Activated CD4-positive, alpha-beta T cell treated with anti-CD3 and anti-CD28 coated beads, Interleukin-2, amount 50 U/mL, for 24 hours (primary cell): Measurements from ENCODE around the gene FAM131B.
"Not testable (repeated sequence)": the region's sequence is repeated elsewhere in the genome, so short reads cannot be mapped to it uniquely, and the experiment has no call there.

Experiments
- DNase-seq, 2 donors: peaks; one replicate each; pipeline ENCODE4 v3.0.0-alpha.2; 2020; ENCODE audit warnings: low read depth in 1 of 2, low spot score in 1 of 2

FAM131B gene

DNA sequence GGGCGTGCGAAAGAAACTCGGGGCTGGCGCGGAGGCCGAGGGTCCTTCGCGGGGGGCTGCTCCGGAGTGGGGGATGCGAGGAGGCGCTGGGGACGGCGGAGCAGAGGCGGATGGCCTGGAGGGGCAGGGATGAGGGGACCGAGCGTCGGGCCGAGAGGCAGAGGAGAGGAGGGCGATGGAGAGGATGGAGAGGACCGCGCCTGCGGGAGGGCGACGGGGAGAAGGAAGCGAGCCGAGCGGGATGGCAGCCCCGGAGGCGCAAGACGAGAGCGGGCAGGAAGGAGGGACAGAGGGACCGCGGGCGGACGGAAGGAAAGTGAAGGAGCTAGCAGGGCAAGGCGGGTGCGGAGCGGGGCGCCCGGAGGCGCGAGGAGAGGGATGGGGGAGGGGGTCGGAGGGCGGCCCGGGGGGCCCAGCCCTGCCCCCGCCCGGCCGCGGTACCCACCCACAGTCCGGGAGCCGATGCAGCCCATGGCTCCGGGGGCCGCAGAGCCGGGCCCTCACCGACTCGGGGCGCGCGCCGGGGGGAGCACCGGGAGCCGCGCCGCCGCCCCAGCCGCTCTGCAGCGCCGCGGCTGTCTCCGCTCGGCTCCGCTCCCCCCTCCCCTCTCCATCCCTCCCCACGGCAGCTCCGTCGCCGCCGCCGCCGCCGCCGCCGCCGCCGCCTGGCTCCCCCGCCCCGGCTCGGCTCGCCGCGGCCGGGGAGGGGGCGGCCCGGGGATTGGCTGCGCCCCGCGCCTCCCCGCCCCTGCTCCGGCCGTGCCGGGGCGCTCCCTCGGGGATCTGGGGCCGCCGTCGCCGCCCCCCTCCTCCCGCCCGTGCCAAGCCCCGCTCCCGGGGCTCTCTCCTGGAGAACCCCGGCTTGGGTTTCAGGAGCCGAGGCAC is at the start of gene FAM131B:
FAM131B (minus strand) TSS at position 583 of the 885 bp plus-strand sequence; CDS start at position 473, 110 bp downstream.
- no peak for DNase-seq

DNA sequence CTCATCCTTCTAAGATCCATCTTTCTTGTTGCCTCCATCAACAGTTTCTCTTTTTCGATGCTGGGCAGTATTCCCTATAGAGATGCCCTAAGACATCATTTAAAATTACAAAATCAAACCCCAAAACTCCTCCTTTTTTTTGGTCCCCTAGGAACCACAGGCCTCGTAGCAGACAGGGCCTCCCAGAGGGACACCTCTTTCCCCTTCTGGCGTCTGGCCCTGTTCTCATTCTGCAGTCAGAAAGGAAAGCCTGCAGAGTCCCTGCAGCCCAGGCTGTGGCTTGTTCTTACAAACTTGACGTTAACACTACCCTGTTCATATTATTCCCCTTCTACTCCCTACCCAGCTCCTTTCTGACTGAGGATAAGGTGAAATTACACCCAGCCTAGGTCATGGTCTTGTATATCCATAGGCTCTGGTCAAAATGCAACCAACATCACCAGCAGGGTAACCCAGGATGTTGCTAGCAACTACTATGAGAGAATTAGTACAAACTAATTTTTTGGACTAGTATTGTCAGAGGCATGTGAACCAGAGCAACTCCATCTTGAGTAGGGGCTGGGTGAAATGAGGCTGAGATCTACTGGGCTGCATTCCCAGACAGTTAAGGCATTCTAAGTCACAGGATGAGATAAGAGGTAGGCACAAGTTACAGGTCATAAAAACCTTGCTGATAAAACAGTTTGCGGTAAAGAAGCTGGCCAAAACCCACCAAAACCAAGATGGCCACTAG is 49.6 kb upstream of the FAM131B start:
- no peak for DNase-seq

DNA sequence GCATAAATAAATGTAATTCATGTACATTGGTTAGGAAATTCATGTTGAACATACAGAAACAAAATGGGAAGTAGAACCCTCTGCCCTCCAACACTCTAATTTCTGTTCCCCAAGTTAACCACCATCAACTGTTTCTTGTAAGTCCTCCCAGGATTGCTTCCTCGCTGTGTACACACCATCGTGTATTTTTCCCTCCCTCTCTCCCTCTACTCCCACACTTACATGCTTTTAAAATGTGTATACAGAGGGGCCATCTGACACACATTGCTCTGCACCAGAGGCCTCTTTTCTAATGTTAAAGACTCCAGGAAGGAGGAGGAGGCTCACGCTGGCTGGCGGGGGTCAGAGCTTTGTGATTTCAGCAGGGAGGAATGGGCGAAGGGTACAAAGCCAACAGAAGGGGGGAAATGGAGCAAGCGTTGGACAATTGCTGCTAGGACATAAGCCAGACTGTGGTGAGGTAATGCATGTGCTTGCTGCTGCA is 48.0 kb upstream of the FAM131B start:
- no peak for DNase-seq

DNA sequence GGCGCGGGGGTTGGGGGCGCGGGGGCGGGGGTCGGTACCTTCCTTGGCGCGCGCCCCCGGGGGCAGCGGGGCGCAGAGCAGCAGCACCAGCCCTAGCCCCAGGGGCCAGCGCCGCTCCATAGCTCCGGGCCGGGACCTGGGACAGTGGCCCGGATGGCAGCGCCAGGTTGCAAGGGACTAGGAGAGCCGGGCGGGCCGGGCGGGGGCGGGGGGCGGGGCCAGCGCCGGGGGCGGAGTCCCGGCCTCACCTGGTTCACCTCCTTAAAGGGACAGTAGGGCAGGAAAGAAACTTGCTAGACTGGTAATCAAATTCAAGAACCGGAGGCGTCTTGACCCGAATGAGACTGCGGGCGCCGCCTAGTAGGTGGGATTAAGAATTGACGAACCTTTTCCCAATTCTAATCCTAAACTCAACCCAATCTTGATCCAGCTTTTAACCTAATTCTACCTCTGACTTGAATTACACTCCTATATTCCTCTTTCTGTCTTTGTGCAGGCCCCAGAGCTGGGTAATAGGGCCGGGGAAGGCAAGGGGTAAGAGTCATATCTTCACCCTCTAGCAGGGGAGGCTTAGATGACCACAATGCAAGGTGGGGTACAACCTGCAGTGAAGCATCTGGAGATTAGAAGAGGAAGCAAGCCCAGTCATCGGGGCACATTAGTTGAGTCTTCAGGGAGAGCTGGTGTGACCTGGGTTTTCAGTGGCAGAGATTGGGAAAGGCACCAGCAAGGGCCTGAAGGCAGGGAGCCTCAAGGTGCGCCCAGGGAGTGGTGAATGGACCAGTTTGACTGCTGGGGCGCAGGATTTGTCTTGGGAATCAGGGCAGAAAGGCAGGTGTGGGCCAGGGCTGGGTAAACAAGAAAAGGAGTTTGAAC is 46.4 kb upstream of the FAM131B start, which contains the start of gene EPHA1:
EPHA1 (minus strand) TSS at position 171 of the 876 bp plus-strand sequence; CDS start at position 120, 51 bp downstream.
- peak in 1 of 2 donors; percentile 21 for DNase-seq

DNA sequence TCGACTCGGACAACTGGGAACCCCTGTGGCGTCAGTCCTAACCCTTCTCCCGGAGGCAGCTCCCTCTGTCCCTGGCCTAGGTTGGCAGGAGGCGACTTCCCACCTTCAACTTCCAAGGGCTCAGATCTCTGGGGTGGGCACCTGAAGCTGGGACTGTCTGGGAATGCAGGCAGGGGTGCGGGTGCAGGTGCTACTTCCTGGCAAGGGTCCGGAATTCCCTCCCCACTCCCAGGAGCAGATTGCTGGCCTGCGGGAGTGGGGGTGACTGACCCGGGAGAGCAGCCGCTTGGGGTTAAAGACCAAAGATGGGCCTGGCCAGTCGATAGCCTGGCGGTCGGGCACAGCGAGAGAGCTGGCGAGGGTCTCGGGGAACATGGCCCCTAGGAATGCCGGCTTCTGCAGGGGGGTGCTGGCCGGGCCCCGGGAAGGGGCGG is 45.8 kb upstream of the FAM131B start:
- no peak for DNase-seq

DNA sequence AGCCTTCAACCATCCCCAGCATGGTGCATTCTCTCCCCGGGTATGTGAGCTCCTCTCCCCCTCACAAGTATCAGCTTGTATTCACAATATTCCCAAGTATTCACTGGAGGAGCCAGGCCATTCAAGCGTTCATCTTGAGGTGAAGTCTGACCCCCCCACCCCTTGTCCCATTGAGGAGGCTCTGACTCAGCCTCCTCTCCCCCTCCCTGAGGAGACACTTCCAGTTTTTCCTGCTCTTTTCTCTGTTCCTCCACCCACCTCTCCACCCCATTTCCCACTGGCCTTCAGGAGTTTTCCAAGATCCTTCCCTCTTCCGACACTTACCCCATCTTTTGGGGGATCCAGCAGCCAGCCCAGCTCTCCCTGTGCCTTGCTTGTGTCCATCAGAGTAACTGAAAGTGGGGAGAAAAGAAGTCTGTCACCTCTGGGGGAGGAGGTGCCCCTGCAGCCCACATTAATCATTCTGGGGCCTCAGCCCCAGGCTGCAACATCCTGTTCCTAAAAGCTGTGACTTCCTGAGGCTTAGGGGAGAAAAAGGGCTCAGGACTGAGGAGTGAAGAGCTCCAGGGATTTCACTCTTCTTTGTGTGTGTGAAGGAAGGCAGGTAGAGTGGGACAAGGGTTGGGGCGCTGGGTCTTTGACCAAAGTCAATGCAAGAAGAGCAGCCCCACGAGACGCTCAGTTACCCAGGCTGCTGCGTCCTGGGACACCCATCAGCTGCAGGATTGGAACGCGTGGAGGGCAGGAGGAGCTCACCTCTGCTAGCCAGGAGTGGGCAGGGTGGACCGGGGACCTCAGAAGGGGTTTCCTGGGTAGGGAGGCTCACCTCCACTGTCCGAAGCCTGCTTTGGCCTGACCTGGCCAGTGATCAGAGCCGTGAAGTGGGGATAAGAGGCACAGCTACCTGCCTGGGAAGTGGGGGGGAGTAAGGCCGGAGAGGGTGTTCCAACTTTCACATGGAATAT is 45.1 kb upstream of the FAM131B start:
- no peak for DNase-seq

DNA sequence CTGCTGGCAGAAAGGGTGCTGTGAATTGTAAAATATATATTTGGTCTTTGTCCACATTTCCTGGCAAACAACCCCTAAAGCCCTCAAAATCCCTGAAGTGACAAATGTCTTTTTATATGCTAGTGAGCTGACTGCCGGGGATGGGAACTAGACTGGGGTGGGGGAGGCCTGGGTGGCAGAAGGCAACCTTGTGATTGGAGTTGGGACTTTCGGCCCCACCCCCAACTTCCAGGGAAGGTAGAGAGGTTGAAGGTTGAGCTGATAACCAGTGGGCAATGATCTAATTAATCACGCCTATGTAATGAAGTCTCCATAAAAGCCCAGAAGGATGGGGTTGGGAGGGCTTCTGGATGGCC is 43.5 kb upstream of the FAM131B start:
- no peak for DNase-seq

DNA sequence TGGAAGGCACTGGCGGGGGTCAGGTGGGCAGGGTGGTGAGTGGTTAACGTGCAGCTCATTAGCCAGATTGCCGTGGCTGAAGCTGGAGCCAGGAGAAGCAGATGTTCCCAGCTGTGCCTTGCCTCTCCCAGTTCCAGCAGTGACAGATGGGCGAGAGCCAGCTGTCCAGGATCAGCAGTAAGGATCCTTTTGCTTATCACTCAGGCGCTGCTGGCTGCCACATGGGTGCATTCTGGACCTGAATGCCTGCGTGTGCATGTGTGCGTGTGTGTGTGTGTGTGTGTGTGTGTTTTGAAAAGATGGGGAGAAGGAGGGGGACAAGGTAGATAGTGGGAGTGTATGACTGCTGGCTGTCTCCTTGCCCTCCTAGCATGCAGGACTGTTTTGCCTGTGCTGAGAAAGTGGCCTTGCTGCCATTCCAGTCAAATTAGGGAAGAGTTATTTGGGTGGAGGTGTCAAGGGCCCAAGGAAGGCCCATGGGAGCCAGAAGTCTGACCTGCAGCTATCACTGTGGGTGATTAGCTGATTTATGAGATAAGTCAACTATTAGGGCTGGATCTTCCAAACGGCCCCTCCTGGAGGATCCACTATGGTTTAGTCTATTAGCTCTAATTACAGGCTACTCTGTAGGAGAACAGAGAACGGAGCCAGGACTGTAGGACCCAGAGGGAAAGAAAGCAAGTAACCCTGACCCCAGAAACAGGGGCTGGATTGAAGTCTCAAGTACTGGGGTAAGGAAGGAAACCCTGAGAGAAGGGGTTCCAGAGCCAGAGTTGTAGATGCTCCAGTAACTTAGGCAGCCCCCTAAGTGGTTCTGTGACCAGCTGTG is 42.9 kb upstream of the FAM131B start:
- DNase-seq, result no peak

DNA sequence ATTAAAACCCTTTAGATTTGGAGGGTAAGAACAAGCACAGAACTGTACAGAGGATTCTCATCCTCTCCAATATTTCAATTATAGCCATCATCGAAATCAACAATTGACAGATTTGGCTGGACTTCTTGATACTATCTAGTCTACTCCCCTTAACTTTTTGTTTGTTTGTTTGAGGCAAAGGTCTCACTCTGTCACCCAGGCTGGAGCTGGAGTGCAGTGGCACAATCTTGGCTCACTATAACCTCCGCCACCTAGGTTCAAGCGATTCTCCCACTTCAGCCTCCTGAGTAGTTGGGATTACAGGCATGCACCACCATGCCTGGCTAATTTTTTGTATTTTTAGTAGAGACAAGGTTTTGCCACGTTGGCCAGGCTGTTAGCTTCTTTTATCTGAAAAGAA is 39.7 kb upstream of the FAM131B start:
- not testable (repeated sequence) for DNase-seq

DNA sequence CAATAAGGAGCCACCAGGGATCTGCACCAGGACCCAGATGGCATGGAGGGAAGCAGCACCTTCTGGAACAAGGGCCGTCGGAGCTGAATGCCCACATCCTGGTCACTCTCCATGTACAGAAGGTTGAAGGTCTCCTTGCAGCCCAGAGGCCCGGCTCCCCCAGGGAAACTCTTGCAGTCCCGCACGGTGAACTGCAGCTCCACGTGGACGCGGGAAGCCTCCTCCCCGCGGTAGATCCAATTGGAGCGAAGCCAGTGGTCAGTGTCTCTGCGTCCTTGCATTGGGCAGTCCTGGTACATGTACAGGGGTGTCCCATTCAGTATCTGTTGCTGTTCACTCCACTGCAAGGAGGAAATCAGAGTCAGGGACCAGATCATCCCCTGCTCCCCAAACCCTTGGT is 38.8 kb upstream of the FAM131B start:
- DNase-seq, result no peak

DNA sequence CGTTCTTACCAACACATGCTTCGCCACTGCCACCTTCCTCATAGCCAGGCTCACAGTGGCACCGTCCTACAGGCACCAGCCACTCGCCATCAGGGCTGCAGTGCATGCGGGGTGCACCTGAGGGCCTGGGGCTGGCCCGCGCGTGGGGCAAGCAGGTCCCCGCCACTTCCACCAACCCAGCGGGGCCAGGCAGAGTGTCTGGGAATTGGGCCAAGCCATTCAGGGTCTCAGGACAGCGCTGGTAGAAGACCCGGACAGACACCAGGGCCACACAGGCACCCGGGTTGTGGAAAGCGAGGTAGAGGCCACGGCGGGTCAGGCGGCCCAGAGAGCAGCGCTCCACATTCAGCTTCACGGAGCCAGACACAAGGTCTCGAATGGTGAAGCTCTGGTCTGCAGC is 37.1 kb upstream of the FAM131B start:
- DNase-seq, result no peak

DNA sequence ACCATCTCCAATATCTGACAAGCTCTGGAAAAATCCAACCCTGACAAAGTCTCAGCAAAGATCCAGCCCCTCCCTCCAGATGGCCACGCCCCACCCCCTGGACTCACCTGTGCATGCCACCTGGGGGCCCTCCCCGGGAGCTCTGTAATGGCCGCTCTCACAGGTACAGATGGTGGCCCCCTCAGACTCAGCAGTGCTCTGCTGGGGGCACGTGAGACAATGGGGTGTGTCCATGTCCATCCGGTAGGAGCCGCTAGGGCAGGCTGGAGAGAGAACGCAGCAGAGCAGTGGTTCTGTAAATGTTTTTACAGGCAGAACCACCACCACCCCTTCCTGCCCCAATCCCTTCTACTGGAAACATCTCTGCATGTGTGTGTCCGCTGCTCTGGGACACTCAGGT is 36.6 kb upstream of the FAM131B start:
- no peak for DNase-seq

DNA sequence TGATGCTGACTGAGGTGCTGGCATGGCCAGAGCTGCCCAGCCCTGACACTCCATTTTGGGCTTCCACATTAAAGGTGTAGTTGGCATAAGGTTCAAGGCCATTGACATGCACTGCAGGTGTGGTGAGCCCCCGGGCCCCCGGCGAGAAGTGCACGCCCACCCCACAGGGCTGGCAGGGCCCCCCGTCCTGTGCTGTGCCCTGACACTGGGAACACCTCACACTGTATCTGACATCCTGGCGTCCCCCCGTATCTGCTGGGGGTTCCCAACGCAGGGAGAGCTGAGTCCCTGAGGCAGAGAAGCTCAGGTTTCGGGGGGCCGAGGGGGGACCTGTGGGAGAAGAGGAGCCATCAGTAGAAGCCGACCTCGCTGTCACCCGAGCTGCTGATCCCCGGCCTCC is 36.1 kb upstream of the FAM131B start:
- no peak for DNase-seq

DNA sequence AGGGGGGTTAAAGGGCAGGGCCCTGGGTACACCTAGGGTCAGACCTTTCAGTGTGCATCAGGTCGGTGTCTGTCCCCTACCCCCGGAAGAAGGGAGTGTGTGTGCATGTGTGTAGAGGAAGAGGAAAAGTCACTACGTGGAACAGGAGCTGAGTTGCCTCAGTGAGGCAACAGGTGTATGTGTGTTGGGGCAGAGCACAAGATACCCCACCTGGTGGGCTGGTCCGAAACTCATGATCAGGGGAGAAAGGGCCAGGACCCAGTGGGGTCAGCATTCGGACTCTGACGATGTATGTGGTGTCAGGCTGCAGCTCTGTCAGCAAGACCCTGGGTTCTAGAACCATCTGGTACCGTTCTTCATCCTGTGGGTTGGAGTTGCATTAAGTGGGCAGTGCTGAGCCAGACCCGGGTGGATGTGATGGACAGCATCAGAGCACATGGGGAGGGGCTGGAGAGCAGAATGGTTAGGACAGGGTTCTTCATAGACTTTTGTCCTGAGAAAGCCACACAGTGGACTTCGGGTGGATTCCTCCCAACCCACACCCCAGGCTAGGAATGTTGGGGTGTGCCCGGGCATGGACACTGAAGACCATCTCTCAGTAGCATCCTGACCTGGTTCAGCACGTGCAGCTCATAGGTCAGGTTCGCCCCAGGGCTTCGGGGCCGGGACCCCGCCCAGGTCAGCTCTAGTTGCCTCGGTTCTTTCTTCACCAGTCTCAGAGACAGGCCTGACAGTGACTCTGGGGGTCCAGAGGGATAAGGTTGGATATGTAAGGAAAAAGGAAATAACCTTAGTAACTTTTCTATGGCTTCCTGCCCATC is 35.4 kb upstream of the FAM131B start:
- DNase-seq, result no peak

DNA sequence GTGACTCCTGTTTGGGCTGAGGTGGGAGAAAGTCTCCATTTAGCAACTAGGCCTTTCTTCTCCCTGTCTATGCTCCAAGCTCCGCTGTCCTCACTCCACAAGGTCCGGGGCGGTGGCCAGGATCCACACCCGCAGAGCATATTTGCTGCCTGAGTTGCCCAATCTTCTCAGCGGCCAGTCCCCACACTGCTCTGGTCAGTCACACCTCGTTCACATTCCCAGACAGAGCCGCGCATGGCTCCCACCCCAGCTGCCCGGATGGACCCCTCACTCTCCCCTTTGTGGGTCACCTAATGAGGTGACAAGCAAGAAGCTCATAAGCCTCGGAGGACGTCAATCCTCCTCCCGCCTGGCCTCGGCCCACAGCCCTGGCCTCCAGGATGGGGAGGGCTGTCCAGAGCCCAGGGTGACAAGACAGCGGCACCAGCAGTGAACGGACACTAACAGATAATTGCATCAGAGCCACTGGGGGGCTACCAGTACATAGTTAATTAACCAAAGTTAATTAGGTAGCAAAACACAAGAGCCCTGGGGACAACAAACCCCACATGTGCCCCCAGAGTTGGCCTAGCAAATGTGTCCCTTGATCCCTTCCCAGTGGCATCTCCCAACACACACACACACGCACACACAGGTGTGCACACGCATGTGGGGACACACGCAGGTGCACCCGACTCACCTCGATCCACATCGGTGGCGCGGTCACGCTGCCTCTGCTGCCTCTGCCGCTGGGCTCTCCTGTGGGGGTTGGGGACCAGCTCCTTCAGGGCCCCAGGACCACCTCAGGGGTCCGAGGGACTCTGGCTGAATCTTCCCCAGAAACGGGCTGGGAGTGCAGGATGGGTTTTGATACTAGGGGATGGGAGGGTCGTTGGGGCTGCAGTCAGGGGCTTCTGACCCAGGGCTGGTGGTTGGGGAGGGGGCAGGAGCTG is 34.4 kb upstream of the FAM131B start:
- DNase-seq, result no peak

DNA sequence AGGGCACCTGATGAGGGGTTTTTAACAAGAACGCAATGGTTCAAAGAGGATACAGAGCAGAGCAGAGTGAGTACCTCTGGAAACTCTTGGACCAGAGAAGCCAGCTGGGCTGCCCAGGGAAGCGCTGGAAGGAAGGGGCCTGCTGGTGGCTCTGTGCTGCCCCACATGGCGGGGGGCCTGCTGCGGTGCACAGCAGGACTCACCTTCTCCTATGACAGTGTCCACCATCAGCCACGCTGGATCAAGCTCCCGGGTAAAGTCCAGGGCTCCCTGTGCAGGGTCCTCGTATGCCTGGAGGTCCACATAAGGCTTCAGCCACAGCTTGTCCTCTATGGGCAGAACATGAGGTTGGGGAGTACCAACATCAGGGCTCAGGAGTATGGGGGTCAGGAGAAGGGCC is 33.7 kb upstream of the FAM131B start:
- DNase-seq, result no peak
